H9 (cell line): ENCODE data around the gene GSG1L2. TPM values are rescaled to one million over a fixed set of nuclear protein-coding genes. Genes with fewer than 3 reads are reported as not detected.

Experiments
- DNase-seq: peaks from one replicate; pipeline ENCODE4 v3.0.0-alpha.2; 2017
- H2AFZ ChIP-seq: one replicate; pipeline ENCODE4 v1.6.1; 2013; ENCODE audit warnings: mild to moderate bottlenecking, low read length, control low read depth, moderate library complexity
- H2AK5ac ChIP-seq: 2 replicates; pipeline ENCODE4 v1.6.1; 2013; ENCODE audit warnings: low read length, control low read depth, mixed read lengths; ENCODE audit not compliant: insufficient read length
- H2BK120ac ChIP-seq: one replicate; pipeline ENCODE4 v1.6.1; 2013; ENCODE audit warnings: low read depth, mild to moderate bottlenecking, low read length, control low read depth, inconsistent platforms; ENCODE audit not compliant: poor library complexity, severe bottlenecking
- H2BK12ac ChIP-seq: 2 replicates; pipeline ENCODE4 v1.6.1; 2013; ENCODE audit warnings: low read length, control low read depth, mixed read lengths, low read depth; ENCODE audit not compliant: insufficient read length
- H2BK15ac ChIP-seq: 2 replicates; pipeline ENCODE4 v1.6.1; 2013; ENCODE audit warnings: low read depth, low read length, control low read depth
- H2BK20ac ChIP-seq: one replicate; pipeline ENCODE4 v1.6.1; 2013; ENCODE audit warnings: low read depth, mild to moderate bottlenecking, low read length, control low read depth, inconsistent platforms; ENCODE audit not compliant: poor library complexity, severe bottlenecking
- H2BK5ac ChIP-seq: 2 replicates; pipeline ENCODE4 v1.6.1; 2013; ENCODE audit warnings: low read length, control low read depth, mixed read lengths; ENCODE audit not compliant: insufficient read length
- H3K14ac ChIP-seq: 2 replicates; pipeline ENCODE4 v1.6.1; 2013; ENCODE audit warnings: low read length, control low read depth; ENCODE audit not compliant: insufficient read depth
- H3K18ac ChIP-seq: 2 replicates; pipeline ENCODE4 v1.6.1; 2013; ENCODE audit warnings: low read depth, mild to moderate bottlenecking, mixed read lengths, low read length, control low read depth; ENCODE audit not compliant: insufficient read length
- H3K23ac ChIP-seq: 2 replicates; pipeline ENCODE4 v1.6.1; 2013; ENCODE audit warnings: low read length, control low read depth, mixed read lengths, low read depth; ENCODE audit not compliant: insufficient read length
- H3K23me2 ChIP-seq: 2 replicates; pipeline ENCODE4 v1.6.1; 2013; ENCODE audit warnings: low read depth, mild to moderate bottlenecking, mixed read lengths, low read length, control low read depth; ENCODE audit not compliant: insufficient read length, poor library complexity, severe bottlenecking
- H3K27ac ChIP-seq: 2 replicates; pipeline ENCODE4 v1.5.1; 2013; ENCODE audit warnings: low read length, control low read depth, mixed read lengths, low read depth; ENCODE audit not compliant: insufficient read length
- H3K27me3 ChIP-seq: 2 replicates; pipeline ENCODE4 v1.6.1; 2013; ENCODE audit warnings: low read length, control low read depth, inconsistent platforms; ENCODE audit not compliant: insufficient read depth
- H3K4ac ChIP-seq: 2 replicates; pipeline ENCODE4 v1.6.1; 2013; ENCODE audit warnings: low read depth, mild to moderate bottlenecking, control low read depth, inconsistent platforms, low read length, moderate library complexity
- H3K4me1 ChIP-seq: 2 replicates; pipeline ENCODE4 v1.6.1; 2013; ENCODE audit warnings: low read length, control low read depth, inconsistent platforms; ENCODE audit not compliant: insufficient read depth
- H3K4me2 ChIP-seq: 2 replicates; pipeline ENCODE4 v1.6.1; 2013; ENCODE audit warnings: low read length, control low read depth, mixed read lengths; ENCODE audit not compliant: insufficient read length, insufficient read depth
- H3K56ac ChIP-seq: 2 replicates; pipeline ENCODE4 v1.6.1; 2013; ENCODE audit warnings: low read depth, mild to moderate bottlenecking, mixed read lengths, low read length, control low read depth; ENCODE audit not compliant: insufficient read length
- H3K79me1 ChIP-seq: 2 replicates; pipeline ENCODE4 v1.6.1; 2013; ENCODE audit warnings: low read depth, mild to moderate bottlenecking, moderate library complexity, low read length, control low read depth, inconsistent platforms; ENCODE audit not compliant: insufficient read depth, poor library complexity, severe bottlenecking
- H3K79me2 ChIP-seq: 2 replicates; pipeline ENCODE4 v1.6.1; 2013; ENCODE audit warnings: low read length, control low read depth, inconsistent platforms; ENCODE audit not compliant: insufficient read depth
- H3K9ac ChIP-seq: 2 replicates; pipeline ENCODE4 v1.6.1; 2013; ENCODE audit warnings: low read length, control low read depth, mixed read lengths; ENCODE audit not compliant: insufficient read length; ENCODE audit errors: extremely low read depth
- H3K9me3 ChIP-seq: one replicate; pipeline ENCODE4 v1.6.1; 2013; ENCODE audit warnings: low read depth, low read length, inconsistent platforms; ENCODE audit not compliant: control insufficient read depth
- H3T11ph ChIP-seq: one replicate; pipeline ENCODE4 v1.6.1; 2013; ENCODE audit warnings: mild to moderate bottlenecking, low read length, control low read depth, inconsistent platforms
- H4K20me1 ChIP-seq: one replicate; pipeline ENCODE4 v1.6.1; 2013; ENCODE audit not compliant: control insufficient read depth, insufficient read length, insufficient read depth
- H4K5ac ChIP-seq: 2 replicates; pipeline ENCODE4 v1.6.1; 2013; ENCODE audit warnings: low read depth, mild to moderate bottlenecking, mixed read lengths, low read length, control low read depth; ENCODE audit not compliant: insufficient read length
- H4K8ac ChIP-seq: replicated peaks from 2 replicates; pipeline ENCODE4 v1.6.1; 2013; ENCODE audit warnings: low read length, control low read depth, mixed read lengths, low read depth; ENCODE audit not compliant: insufficient read length
- H4K91ac ChIP-seq: 2 replicates; pipeline ENCODE4 v1.6.1; 2013; ENCODE audit warnings: low read depth, mild to moderate bottlenecking, moderate library complexity, mixed read lengths, low read length, control low read depth; ENCODE audit not compliant: insufficient read length
- H3K27ac Mint-ChIP-seq, 3 experiments: 2 replicates in 2 of 3; 3 replicates in 1 of 3; pipeline ENCODE4 v1.8.0; 2020 to 2021; ENCODE audit warnings: mixed read lengths in 3 of 3, mild to moderate bottlenecking in 1 of 3, moderate library complexity in 1 of 3
- H3K27me3 Mint-ChIP-seq: 2 replicates; pipeline ENCODE4 v1.8.0; 2021; ENCODE audit warnings: low read depth, mild to moderate bottlenecking, moderate library complexity, mixed read lengths
- H3K36me3 Mint-ChIP-seq, 3 experiments: 2 replicates in 2 of 3; 3 replicates in 1 of 3; pipeline ENCODE4 v1.8.0; 2020 to 2021; ENCODE audit warnings: low read depth in 3 of 3, mixed read lengths in 3 of 3; ENCODE audit not compliant: insufficient read depth in 1 of 3
- H3K4me1 Mint-ChIP-seq, 2 experiments: 2 replicates each; pipeline ENCODE4 v1.8.0; 2020; ENCODE audit warnings: mixed read lengths in 2 of 2
- H3K4me3 Mint-ChIP-seq, 2 experiments: 2 replicates in 1 of 2; 3 replicates in 1 of 2; pipeline ENCODE4 v1.8.0; 2020 to 2021; ENCODE audit warnings: mild to moderate bottlenecking in 2 of 2, mixed read lengths in 2 of 2, moderate library complexity in 1 of 2
- H3K9me3 Mint-ChIP-seq, 2 experiments: 2 replicates in 1 of 2; 3 replicates in 1 of 2; pipeline ENCODE4 v1.8.0; 2020; ENCODE audit warnings: mild to moderate bottlenecking in 2 of 2, mixed read lengths in 2 of 2, moderate library complexity in 1 of 2
- WGBS: extraction: QIAGEN DNeasy Blood & Tissue Kit; methylation state at CpG from one replicate; pipeline ENCODE4 v1.1.7; 2013; ENCODE audit warnings: missing lambda C conversion rate, low lambda C conversion rate, mixed read lengths; ENCODE audit not compliant: insufficient read length; ENCODE audit errors: extremely low coverage; 5-methylcytosine and 5-hydroxymethylcytosine counted together
- total RNA-seq: library from RNA; stranded (reverse); gene quantifications from 2 replicates; pipeline ENCODE4 v1.2.1, GENCODE V29; 2021
- TF ChIP-seq, protein P1 (sequence below): fragments of 200-600 bp; sonication (generic); conservative IDR thresholded peaks from 3 replicates; pipeline ENCODE4 v1.8.0; 2021; ENCODE audit warnings: antibody characterized with exemption, mild to moderate bottlenecking

Gene GSG1L2
- total RNA-seq, 1 experiment from 2014 or later = not detected

GRCh38 chr17:9824094-9824493 is 2.2 kb upstream of the GSG1L2 start:
- Histone ChIP-seq H3K79me2 (no peaks in the 10 kb centered on the region), H2AK5ac (no peak overlapping the region), H2AFZ (no peak overlapping the region), H3K4me1 (no peaks in the 10 kb centered on the region), H3K27me3 (no peaks in the 10 kb centered on the region), H2BK12ac (no peak overlapping the region), H2BK120ac (no peak overlapping the region), H3K23ac (no peak overlapping the region), H3T11ph (no peak overlapping the region), H3K4me2 (no peak overlapping the region), H3K27ac (no peak overlapping the region), H3K79me1 (no peaks in the 10 kb centered on the region), H2BK5ac (no peak overlapping the region), H3K9me3 (no peaks in the 10 kb centered on the region), H4K5ac (no peak overlapping the region), H4K91ac (no peak overlapping the region), H2BK20ac (no peak overlapping the region), H3K9ac (no peak overlapping the region), H2BK15ac (no peak overlapping the region), H4K20me1 (no peaks in the 10 kb centered on the region), H3K14ac (no peak overlapping the region), H3K56ac (no peak overlapping the region), H3K18ac (no peak overlapping the region), H4K8ac (no peak overlapping the region), H3K4ac (no peak overlapping the region), H3K23me2 (no peaks in the 10 kb centered on the region)
- H3K36me3 Mint-ChIP-seq = no peaks in the 10 kb centered on the region
- no peaks in the 10 kb centered on the region; the same call in 1 of the 2 replicates for H3K27me3 Mint-ChIP-seq
- WGBS = no CpG with 5 or more reads among the region's 4 CpGs
- DNase-seq = no peak
- H3K27ac Mint-ChIP-seq = no peak overlapping the region
- no peak overlapping the region; a peak in 1 of 5 replicates for H3K4me3 Mint-ChIP-seq
- TF ChIP-seq, protein P1, sequence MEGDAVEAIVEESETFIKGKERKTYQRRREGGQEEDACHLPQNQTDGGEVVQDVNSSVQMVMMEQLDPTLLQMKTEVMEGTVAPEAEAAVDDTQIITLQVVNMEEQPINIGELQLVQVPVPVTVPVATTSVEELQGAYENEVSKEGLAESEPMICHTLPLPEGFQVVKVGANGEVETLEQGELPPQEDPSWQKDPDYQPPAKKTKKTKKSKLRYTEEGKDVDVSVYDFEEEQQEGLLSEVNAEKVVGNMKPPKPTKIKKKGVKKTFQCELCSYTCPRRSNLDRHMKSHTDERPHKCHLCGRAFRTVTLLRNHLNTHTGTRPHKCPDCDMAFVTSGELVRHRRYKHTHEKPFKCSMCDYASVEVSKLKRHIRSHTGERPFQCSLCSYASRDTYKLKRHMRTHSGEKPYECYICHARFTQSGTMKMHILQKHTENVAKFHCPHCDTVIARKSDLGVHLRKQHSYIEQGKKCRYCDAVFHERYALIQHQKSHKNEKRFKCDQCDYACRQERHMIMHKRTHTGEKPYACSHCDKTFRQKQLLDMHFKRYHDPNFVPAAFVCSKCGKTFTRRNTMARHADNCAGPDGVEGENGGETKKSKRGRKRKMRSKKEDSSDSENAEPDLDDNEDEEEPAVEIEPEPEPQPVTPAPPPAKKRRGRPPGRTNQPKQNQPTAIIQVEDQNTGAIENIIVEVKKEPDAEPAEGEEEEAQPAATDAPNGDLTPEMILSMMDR = peak; percentile 59
- no peaks in the 10 kb centered on the region; a peak in 1 of 5 replicates for H3K9me3 Mint-ChIP-seq
- H3K4me1 Mint-ChIP-seq = no peaks in the 10 kb centered on the region
